OCI-LY3 (cell line): ENCODE measurements around the gene PNPLA7.

ENCODE experiments used
- H2AFZ ChIP-seq: fragments of 200-600, 300-600 bp; shearing (Covaris generic); 2 replicates; pipeline ENCODE4 v1.6.0; 2014; ENCODE audit warnings: antibody characterized with exemption, low read depth, low read length
- H3K27ac ChIP-seq: fragments of 200-600, 300-600 bp; sonication (generic); 2 replicates; pipeline ENCODE4 v1.5.1; 2014; ENCODE audit warnings: mild to moderate bottlenecking, low read length, moderate library complexity, mixed read lengths
- H3K27me3 ChIP-seq: fragments of 200-600, 300-600 bp; sonication (generic); 2 replicates; pipeline ENCODE4 v1.6.1; 2014; ENCODE audit warnings: low read depth, low read length, mixed read lengths
- H3K36me3 ChIP-seq: fragments of 200-600, 300-600 bp; sonication (generic); replicated peaks from 2 replicates; pipeline ENCODE3; 2014; ENCODE audit warnings: low read depth, low read length, mixed read lengths
- H3K4me1 ChIP-seq: fragments of 300-600, 200-600 bp; sonication (generic); 2 replicates; pipeline ENCODE4 v1.6.1; 2014; ENCODE audit warnings: low read length, mixed read lengths
- H3K4me2 ChIP-seq: fragments of 200-600, 300-600 bp; sonication (generic); 2 replicates; pipeline ENCODE4 v1.6.1; 2014; ENCODE audit warnings: low read length, mixed read lengths
- H3K4me3 ChIP-seq: fragments of 300-600, 200-600 bp; sonication (generic); 2 replicates; pipeline ENCODE4 v1.5.1; 2014; ENCODE audit warnings: antibody characterized with exemption, mild to moderate bottlenecking, low read length, moderate library complexity
- H3K79me2 ChIP-seq: fragments of 300-600, 200-600 bp; shearing (Covaris generic); 2 replicates; pipeline ENCODE4 v1.6.1; 2014; ENCODE audit warnings: mild to moderate bottlenecking, low read length, mixed read lengths
- H3K9ac ChIP-seq: fragments of 300-600, 200-600 bp; shearing (Covaris generic); 2 replicates; pipeline ENCODE4 v1.6.0; 2014; ENCODE audit warnings: mild to moderate bottlenecking, low read length, moderate library complexity
- H3K9me3 ChIP-seq: fragments of 200-600, 300-600 bp; shearing (Covaris generic); 2 replicates; pipeline ENCODE4 v1.6.1; 2014; ENCODE audit warnings: low read length, mixed read lengths; ENCODE audit not compliant: insufficient read depth
- H4K20me1 ChIP-seq: fragments of 200-600, 300-600 bp; sonication (generic); 2 replicates; pipeline ENCODE4 v1.6.1; 2016; ENCODE audit warnings: low read length, mixed read lengths; ENCODE audit not compliant: insufficient read depth
- CTCF ChIP-seq: fragments of 200-600, 300-600 bp; sonication (generic); IDR thresholded peaks from 2 replicates; pipeline ENCODE4 v1.5.1; 2014; ENCODE audit warnings: antibody characterized with exemption, low read length, low read depth
- EZH2phosphoT487 ChIP-seq: fragments of 200-600 bp; shearing (Covaris generic); IDR thresholded peaks from 2 replicates; pipeline ENCODE4 v1.6.1; 2018; ENCODE audit warnings: antibody characterized with exemption, mixed run types, low read depth

PNPLA7 gene

DNA sequence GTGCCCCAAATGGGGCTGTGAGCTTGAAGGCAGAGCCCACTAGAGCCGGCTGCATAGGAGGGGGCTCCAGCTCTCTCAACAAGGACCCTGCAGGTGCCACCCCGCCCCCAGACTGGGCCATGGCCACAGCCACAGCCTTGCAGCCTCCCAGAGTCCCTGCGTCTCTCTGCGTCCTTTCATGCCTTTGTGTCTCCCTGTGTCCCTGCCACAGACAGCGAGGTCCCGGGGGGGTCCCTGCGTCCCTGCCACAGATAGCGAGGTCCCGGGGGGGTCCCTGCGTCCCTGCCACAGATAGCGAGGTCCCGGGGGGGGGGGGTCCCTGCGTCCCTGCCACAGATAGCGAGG, 120.7 kb downstream of the PNPLA7 start:
- H3K9me3 ChIP-seq = no peaks in the 10 kb centered on the region
- H3K4me3 ChIP-seq = peak overlapping the region; percentile 81
- no peaks in the 10 kb centered on the region for H4K20me1 ChIP-seq
- peaks cover 8% of the 10 kb centered on the region for H3K27me3 ChIP-seq
- no peaks in the 10 kb centered on the region for H3K79me2 ChIP-seq
- no peak overlapping the region for H3K27ac ChIP-seq
- peak overlapping the region; percentile 86 for H3K4me2 ChIP-seq
- peak overlapping the region; percentile 65 for H3K9ac ChIP-seq
- peak overlapping the region; percentile 36; the same call in 1 of the 2 replicates for H2AFZ ChIP-seq
- H3K36me3 ChIP-seq = no peaks in the 10 kb centered on the region
- TF ChIP-seq CTCF (no peak), EZH2phosphoT487 (no peak)
- peaks cover 21% of the 10 kb centered on the region for H3K4me1 ChIP-seq

- Histone ChIP-seq H3K4me2 (peak overlapping the region; percentile 86), H3K4me1 (peaks cover 26% of the 10 kb centered on the region), H4K20me1 (no peaks in the 10 kb centered on the region), H3K36me3 (no peaks in the 10 kb centered on the region), H2AFZ (no peak overlapping the region; the same call in 1 of the 2 replicates), H3K79me2 (no peaks in the 10 kb centered on the region), H3K9me3 (no peaks in the 10 kb centered on the region), H3K9ac (0 out of 2 replicates have a peak overlapping the region, but pooled peaks have one; percentile 65), H3K27ac (no peak overlapping the region), H3K4me3 (peak overlapping the region; percentile 81), H3K27me3 (peaks cover 8% of the 10 kb centered on the region)
- no peak for TF ChIP-seq CTCF
- no peak for TF ChIP-seq EZH2phosphoT487
Measured at GRCh38 chr9:137428841-137429545, 121.2 kb downstream of the PNPLA7 start.

GRCh38 chr9:137428311-137428630, 121.9 kb downstream of the PNPLA7 start:
- Histone ChIP-seq H3K27ac (no peak overlapping the region), H2AFZ (no peak overlapping the region), H3K9me3 (no peaks in the 10 kb centered on the region), H3K4me3 (no peak overlapping the region), H3K9ac (no peak overlapping the region), H3K27me3 (peaks cover 8% of the 10 kb centered on the region), H3K79me2 (no peaks in the 10 kb centered on the region), H3K4me1 (peaks cover 30% of the 10 kb centered on the region), H4K20me1 (no peaks in the 10 kb centered on the region), H3K36me3 (no peaks in the 10 kb centered on the region), H3K4me2 (no peak overlapping the region)
- TF ChIP-seq EZH2phosphoT487 (no peak), CTCF (0 out of 2 replicates have a peak, but pooled peaks have one; percentile 6)

DNA sequence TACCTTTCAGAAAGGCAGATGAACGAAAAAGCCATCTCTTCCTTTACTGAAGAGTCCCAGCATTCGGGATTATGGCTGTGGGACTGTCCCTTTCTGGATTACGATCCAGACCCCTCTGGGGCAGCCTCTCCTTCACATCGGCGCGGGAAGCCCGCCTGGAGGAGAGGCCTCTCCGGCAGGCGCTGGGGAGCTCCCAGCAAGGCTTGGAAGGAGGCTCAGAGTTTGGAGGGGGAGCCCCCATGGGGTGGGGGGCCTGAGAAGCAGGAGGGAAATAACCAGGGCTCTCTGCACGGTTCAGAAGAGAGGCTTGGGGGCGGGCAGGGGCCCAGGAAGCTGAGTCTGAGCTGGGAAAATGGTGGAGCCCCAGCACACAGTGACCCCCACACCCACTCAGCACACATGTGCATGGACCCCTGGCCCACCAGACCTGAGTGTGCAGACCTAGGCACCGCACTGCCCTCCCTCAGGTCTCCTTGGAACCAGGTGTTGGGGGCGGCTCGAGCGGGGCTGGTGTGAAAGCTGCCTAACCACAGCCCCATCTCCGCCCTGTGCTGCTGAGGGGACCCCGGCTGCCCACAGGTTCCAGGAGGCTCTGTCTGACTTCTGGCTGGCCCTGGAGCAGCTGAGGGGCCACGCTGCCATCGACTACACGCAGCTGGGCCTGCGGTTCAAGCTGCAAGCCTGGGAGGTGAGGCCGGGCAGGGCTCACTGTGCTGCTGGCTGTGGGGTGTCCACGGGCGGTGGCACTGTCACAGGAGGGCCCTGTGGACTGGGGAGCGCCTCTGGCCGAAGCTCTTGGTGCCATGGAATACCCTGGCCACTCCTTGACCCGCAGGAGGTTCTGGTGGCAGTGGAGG, 122.5 kb downstream of the PNPLA7 start:
- H3K27me3 ChIP-seq = peaks cover 8% of the 10 kb centered on the region
- peaks cover 30% of the 10 kb centered on the region for H3K4me1 ChIP-seq
- H3K79me2 ChIP-seq = no peaks in the 10 kb centered on the region; the same call in 1 of the 2 replicates
- TF ChIP-seq CTCF (no peak), EZH2phosphoT487 (no peak)
- no peak overlapping the region for H3K4me3 ChIP-seq
- no peaks in the 10 kb centered on the region for H3K36me3 ChIP-seq
- H3K9ac ChIP-seq = no peak overlapping the region
- H2AFZ ChIP-seq = no peak overlapping the region
- no peak overlapping the region for H3K27ac ChIP-seq
- H4K20me1 ChIP-seq = no peaks in the 10 kb centered on the region
- H3K9me3 ChIP-seq = no peaks in the 10 kb centered on the region
- no peak overlapping the region for H3K4me2 ChIP-seq
